Measurements from ENCODE around the gene RHBDD2.
"Not testable (repeated sequence)": the region's sequence is repeated elsewhere in the genome, so short reads cannot be mapped to it uniquely, and the experiment has no call there.

The RHBDD2 gene

DNA sequence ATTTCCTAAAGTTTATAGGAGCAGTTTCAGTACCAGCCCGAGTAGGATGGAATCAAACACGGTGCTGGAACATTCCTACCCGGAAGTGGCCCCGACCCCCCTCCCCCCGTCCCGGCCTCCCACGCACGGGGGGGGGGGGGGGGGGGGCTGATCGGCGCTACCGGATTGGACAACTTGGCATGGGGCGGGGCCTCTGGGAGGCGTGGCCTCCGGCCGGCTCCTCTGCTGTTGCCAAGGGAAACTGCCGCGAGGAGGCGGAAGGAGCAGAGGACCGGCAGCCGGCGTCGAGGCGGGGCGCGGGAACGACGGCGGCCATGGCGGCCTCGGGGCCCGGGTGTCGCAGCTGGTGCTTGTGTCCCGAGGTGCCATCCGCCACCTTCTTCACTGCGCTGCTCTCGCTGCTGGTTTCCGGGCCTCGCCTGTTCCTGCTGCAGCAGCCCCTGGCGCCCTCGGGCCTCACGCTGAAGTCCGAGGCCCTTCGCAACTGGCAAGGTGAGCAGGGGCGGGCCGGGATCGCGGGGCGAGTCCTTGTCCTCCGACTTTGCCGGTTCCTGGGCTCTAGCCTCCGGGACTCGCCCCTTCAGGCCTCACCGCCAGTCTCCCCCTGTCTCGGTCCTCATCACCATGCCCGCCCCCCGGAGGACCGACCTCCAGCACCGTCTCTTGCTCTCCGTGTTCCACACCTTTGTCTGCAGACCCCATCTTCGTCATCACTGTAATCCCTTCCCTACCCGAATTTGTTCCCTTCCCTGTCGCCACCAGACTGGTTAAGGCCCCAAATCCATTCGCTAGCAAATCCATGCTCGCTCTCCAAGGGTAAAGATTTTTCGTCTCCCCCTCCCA is at the start of gene RHBDD2:
Gene RHBDD2 (plus strand): TSS at position 266 of the 843 bp plus-strand sequence. CDS start 49 bp downstream, at position 315.
- no peak for FAIRE-seq

DNA sequence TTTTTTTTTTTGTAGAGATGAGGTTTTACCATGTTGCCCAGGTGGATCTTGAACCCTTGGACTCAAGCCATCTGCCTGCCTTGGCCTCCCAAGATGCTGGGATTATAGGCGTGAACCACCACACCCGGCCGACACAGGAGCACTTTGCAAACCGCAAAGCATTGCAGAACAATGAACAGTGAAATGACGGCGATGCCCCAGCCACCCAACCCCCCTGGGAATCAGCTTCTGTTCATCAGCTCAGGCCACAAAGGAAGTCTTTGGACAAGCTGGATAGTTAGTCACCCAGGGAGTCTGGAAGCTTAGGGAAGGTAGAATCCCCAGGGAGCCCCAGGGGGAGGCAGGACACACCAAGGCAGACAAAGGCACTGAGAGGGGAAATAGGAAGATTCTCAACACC is 49.2 kb upstream of the RHBDD2 start:
- not testable (repeated sequence) for FAIRE-seq

DNA sequence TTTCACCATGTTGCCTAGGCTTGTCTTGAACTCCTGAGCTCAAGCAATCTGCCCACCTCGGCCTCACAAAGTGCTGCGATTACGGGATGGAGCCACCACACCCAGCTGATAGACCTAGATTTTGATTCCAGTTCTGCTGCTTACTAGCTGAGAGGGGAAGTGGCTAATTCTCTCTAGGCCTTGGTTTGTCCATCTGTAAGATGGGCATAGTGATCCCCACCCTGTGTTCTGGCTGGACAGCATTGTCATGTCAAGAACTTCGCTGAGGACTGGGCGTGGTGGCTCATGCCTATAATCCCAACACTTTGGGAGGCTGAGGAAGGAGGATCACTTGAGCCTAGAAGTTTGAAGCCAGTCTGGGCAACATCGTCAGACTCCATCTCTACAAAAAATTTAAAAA is 47.9 kb upstream of the RHBDD2 start:
- no peak for FAIRE-seq

DNA sequence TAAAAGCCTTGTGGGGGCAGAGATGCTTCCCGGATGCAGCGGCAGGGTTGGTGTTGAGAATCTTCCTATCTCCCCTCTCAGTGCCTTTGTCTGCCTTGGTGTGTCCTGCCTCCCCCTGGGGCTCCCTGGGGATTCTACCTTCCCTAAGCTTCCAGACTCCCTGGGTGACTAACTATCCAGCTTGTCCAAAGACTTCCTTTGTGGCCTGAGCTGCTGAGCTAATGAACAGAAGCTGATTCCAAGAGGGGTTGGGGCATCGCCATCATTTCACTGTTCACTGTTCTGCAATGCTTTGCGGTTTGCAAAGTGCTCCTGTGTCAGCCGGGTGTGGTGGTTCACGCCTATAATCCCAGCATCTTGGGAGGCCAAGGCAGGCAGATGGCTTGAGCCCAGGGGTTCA is 45.2 kb upstream of the RHBDD2 start:
- not testable (repeated sequence) for FAIRE-seq

DNA sequence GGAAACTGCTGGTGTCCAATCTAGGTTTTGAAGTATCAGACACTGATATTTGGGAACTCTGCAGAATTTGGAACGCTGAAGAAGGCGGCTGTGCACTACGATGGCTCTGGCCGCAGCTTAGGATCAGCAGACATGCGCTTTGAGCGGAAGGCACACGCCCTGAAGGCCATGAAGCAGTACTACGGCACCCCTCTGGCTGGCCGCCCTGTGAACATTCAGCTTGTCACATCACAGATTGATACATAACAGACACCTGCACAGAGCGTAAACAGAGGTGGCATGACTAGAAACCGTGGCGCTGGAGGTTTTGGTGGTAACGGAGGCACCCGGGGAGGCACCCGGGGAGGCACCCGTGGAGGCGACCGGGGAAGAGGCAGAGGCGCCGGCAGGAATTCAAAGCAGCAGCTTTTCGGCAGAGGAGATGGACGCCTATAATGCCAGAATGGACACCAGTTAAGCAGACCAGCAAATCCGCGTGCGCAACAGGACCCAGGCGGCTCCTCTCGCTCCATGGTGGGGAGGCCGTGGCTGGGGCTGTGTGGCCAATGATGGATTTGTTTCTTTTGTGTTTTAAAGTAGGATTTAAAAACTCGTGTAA is 43.0 kb upstream of the RHBDD2 start:
- no peak for FAIRE-seq

DNA sequence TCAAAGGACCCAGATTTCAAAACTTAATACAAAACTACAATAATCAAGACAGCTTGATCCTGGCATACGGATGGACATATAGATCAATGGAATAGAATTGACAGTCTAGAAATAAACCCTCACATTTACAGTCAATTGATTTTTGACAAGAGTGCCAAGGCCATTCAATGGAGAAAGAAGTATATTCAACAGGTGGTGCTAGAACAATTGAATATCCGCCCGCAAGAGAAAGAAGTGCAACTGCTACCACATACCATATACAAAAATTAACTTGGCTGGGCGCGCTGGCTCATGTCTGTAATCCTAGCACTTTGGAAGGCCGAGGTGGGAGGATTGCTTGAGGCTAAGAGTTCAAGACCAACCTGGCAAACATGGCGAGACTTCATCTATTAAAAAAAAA is 42.0 kb upstream of the RHBDD2 start:
- no peak for FAIRE-seq

DNA sequence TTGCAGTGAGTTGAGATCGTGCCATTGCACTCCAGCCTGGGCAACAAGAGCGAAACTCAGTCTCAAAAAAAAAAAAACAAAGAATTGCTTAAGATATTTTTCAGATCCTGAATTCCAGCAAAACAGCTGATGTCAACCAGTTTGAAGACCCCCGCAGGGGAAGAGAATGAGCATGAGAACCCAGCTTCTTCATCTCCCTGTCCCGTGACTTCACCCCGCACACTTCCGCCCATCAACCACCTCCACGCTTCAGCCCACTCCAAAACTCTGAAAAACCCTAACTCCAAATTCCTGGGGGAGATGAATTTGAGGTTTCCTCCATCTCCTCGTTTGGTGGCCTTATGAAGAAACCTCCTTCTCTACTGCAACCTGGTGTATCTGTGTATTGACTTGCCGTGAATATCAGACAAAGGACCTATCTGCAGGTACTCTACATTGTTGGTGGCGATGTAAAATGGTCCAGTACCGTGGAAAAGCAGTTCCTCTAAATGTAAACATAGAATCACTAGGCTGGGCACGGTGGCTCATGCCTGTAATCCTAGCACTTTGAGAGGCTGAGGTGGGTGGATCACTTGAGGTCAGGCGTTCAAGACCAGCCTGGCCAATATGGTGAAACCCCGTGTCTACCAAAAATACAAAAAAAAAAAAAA is 40.4 kb upstream of the RHBDD2 start:
- FAIRE-seq = not testable (repeated sequence)

DNA sequence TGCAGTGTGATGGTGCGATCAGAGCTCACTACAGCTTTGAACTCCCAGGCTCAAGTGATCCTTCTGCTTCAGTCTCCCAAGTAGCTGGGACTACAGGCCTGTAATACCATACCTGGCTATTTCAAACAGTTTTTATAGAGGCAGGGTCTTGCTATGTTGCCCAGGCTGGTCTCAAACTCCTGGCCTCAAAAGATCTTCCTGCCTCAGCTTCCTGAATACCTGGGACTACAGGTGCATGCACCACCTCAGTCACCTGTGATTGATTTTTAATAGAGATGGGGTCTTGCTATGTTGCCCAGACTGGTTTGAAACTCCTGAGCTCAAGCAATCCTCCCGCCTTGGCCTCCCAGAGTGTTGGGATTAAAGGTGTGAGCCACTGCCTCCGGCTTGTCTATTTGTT is 38.8 kb upstream of the RHBDD2 start:
- FAIRE-seq = no peak

DNA sequence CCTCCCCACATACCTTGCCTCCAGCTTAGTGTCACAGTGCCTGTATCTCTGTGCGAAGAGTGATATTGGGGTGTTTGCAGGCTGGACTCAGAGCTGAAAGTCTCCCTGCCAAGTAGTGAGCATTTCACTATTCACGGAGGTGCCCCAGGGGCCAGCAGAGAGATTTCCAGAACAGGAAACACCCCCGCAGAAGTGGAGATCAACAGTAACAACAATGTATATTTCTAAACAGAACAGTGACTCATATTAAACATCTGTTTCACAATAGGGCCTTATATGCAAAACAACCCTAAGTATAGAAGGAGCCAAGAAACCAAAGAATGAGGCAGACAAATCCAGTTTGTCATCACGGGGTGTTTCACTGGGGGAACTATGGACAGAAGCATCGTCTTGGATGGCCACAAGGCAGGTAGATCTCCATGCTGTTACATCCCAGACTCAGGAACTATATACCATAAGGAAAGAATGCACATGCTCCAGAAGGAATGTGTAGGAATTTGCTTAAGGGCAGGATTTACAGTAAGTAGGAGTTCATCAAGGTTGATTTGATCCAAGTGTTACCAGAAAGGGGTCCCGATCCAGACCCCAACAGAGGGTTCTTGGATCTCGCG is 35.9 kb upstream of the RHBDD2 start:
- no peak for FAIRE-seq

DNA sequence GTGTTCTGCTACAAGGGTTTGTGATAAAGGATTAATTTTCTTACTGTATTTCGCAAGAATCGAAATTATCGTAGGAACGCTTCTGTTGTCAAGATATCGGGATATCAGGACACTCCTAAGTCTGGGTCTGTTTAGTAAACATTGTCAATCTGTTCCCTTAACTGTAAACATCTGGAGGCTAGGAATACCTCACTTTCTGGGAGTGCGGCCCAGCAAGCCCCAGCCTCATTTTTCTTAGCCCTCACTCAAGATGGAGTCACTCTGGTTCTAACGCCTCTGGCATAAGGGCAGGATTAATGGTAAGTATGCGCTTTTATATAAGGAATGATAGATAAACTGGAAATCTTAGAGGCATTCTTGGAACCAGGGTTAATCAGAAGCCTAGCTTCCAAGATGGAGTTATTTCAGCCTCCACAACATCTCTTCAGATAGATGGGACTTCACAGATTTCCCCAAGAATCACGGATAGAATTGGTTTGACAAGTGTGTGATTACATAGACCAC is 35.2 kb upstream of the RHBDD2 start:
- FAIRE-seq = no peak

DNA sequence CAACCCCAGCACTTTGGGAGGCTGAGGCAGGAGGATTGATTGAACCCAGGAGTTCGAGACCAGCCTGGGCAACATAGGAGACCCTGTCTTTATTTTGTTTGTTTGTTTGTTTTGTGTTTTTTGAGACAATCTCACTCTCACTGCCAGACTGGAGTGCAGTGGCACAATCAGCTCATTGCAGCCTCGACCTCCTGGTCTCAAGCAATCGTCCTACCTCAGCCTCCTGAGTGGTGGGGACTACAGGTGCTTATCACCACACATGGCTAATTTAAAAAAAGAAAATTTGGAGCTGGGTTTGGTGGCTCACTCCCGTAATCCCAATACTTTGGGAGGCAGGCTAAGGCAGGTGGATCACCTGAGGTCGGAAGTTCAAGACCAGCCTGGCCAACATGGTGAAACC is 34.7 kb upstream of the RHBDD2 start:
- FAIRE-seq = no peak

DNA sequence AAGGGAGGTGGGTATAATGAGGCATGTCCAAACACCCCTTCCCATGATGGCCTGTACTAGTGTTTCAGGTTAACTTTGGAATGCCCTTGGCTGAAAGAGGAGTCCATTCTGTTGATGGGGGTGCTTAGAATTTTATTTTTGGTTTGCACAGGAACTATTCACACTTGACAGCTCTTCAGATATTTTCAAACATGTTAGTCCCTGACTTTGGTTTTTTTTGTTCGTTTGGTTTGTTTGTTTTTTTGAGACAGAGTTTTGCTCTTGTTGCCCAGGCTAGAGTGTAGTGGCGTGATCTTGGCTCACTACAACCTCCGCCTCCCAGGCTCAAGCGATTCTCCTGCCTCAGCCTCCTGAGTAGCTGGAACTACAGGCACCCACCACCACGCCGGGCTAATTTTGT is 33.7 kb upstream of the RHBDD2 start:
- not testable (repeated sequence) for FAIRE-seq

DNA sequence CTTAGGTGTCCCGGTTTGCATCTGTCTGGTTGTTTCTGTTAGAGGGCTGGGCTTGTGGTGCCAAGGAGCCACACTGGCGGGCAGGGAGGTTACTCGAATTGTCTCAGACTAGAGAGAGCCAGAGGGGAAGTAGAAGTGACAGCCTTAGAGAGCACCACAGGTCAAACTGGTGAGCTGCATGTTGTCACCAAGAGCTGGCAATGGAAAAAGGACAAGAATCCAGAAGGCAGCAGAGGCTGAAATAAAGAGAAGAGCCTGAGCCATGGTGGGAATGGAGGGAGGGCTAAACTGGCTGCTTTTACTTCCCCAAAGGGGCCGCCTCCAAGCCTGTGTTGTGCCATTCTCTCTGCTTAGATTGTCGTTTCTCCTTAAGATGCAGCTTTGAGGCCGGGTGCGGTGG is 31.1 kb upstream of the RHBDD2 start:
- FAIRE-seq = no peak

DNA sequence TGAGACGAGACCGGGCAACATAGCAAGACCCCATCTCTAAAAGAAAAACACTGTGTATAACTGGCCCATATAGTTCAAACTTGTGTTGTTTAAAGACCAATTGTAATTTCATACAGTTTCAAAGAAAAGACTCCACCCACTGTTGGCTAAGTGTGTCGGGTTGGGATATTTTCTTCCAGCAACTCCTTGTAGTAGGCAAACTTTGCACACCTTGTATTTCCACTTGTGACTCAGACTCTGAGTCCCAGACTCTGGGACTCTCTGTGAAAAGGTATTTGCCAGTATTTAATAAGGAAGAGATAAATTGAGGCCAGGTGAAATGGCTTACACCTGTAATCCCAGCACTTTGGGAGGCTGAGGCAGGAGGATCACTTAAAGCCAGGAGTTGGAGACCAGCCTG is 29.3 kb upstream of the RHBDD2 start:
- no peak for FAIRE-seq

DNA sequence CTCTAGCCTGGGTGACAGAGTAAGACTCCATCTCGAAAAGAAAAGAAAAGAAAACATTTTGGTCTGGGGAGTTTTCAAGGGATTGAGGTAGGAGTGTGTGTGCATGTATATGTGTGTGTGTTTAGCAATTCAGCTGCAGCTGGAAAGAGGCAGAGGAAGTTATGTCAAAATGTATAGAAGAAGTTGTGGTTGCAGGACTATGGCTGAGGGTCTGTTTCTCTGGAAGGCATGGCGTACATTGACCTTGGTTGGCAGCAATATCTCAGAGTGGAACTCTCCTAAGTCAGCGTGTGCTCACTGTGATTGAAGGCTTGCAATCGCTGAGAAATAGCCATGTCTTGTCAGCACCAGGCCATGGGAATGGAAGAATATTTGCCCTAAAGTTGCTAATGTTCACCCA is 28.6 kb upstream of the RHBDD2 start:
- FAIRE-seq = no peak

DNA sequence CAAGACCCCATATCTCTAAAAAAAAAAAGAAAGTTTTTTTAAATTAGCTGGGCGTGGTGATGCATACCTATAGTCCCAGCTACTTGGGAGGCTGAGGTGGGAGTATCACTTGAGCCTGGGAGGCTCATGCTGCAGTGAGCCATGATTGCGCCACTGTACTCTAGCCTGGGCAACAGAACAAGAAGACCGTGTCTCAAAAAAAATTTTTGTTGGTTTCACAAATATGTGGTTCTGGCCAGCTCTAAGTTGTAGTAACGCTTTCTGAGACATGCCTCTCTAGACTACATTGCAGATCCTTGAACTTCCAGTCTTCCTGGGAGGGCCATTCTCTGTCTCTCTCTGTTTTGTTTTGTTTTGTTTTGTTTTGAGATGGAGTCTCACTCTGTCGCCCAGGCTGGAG is 24.6 kb upstream of the RHBDD2 start:
- no peak for FAIRE-seq

DNA sequence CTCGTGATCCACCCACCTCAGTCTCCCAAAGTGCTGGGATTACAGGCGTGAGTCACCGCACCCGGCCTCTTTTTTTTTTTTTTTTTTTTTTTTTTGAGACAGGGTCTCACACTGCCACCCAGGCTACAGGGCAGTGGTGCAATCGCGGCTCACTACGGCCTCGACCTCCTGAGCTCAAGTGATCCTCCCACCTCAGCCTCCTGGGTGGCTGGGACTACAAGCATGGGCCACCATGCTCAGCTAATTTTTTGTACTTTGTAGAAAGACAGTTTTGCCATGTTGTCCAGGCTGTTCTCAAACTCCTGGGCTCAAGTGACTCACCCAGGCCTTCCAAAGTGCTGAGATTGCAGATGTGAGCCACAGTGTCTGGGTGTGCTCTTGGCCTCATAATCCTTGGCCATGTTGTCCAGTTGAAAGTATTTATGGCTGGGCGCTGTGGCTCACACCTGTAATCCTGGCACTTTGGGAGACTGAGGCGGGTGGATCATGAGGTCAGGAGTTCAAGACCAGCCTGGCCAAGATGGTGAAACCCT is 24.0 kb upstream of the RHBDD2 start:
- not testable (repeated sequence) for FAIRE-seq

DNA sequence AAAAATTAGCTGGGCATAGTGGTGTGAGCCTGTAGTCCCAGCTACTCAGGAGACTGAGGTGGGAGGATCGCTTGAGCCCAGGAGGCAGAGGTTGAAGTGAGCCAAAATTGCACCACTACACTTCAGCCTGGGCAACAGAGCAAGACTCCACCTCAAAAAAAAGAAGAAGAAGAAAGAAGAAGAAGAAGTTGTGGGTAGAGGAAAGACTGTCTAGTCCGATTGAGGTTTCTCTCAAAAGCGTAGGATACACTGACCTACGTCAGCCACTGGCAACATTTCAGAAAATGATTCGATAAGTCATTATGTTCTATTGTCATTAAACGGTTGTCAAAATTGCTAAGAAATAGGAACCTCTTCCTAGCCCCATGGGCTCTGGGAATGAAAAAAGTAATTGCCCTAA is 22.3 kb upstream of the RHBDD2 start:
- FAIRE-seq = no peak

DNA sequence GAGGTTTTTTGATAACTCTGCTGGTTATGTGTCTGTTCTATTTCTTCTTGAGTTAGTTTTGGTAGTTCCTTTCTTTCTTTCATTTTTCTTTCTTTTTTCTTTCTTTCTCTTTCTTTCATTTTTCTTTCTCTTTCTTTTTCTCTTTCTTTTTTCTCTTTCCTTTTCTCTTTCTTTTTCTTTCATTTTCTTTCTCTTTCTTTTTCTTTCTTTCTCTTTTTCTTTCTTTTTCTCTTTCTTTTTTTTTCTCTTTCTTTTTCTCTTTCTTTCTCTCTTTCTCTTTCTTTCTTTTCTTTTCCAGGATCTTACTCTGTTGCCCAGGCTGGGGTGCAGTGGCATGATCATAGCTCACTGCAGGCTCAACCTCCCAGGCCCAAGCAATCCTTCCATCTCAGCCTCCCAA is 20.4 kb upstream of the RHBDD2 start:
- no peak for FAIRE-seq

DNA sequence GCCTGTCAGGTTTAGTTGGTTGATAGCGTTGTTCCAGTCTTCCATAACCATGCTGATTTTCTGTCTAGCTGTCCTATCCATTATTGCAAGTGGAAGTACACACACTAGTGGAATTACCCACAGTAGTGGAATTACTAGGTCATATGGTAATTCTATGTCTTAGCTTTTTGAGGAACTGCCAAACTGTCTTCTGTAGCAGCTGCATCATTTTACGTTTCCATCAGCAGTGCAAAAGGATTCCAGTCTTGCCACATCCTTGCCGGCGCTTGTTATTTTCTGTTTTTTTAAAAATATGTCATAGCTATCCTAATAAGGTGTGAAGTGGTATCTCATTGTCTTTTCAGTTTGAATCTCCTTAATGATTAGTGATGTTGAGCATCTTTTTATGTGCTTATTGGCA is 17.2 kb upstream of the RHBDD2 start:
- no peak for FAIRE-seq

DNA sequence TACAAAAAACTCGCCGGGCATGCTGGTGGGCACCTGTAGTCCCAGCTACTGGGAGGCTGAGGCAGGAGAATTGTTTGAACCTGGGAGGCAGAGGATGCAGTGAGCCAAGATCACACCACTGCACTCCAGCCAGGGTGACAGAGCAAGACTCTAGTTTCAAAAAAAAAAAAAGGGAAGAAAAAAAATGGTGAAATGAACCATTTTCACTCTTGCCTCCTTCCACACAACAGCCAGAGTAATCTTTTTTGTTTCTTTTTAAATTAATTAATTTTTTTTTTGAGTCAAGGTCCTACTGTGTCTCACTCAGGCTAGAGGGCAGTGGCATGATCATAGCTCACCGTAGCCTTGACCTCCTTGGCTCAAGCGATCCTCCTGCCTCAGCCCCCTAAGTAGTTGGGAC is 14.6 kb upstream of the RHBDD2 start:
- FAIRE-seq = not testable (repeated sequence)

DNA sequence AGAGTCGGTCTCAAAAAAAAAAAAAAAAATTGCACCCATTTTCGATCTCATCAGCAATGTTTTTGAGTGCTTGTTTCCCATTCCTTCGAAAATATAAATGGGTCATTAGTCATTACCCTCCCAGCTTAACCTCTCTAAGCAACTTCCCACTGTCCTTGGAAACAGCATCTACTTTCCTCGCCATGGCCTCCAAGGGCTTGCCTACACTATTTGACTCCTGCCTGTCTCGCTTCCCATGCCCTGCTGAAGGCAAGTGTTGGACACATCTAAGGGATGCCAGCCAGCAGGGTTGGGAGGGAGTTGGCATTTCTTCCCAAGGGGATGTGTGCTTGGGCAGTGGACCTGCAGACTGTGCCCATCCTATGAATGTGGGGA is 12.7 kb upstream of the RHBDD2 start:
- FAIRE-seq = no peak

All from endometrium (tissue), 2 donors.